ENCODE measurements around the gene PRRC2B. TPM values are rescaled to one million over a fixed set of nuclear protein-coding genes. Genes with fewer than 3 reads are reported as not detected.

PRRC2B gene
- total and polyA plus RNA-seq, 2 experiments from 2014 or later, result 45.0 to 193 TPM

- DNase-seq (ENCODE audit: low spot score) (no peak), ATAC-seq (no peak)
- Histone ChIP-seq H3K36me3 (ENCODE audit: insufficient read depth) (peaks cover 69% of the 10 kb centered on the region), H3K9me2 (ENCODE audit: insufficient read depth) (no peaks in the 10 kb centered on the region), H3K4me3 (no peak overlapping the region), H3K27ac (ENCODE audit: low read depth) (no peak overlapping the region), H2AFZ (no peak overlapping the region), H3K79me2 (replicated peaks; ENCODE audit: insufficient read depth) (peaks cover 5% of the 10 kb centered on the region), H3K4me2 (no peak overlapping the region), H4K20me1 (replicated peaks; ENCODE audit: insufficient read depth) (peaks cover 34% of the 10 kb centered on the region), H3K27me3 (ENCODE audit: insufficient read depth) (no peaks in the 10 kb centered on the region), H3K4me1 (ENCODE audit: insufficient read depth) (no peaks in the 10 kb centered on the region), H3F3A (replicated peaks; ENCODE audit: low read depth) (peaks cover 56% of the 10 kb centered on the region)
- peaks cover 98% of the 10 kb centered on the region for H3K36me3 Mint-ChIP-seq (ENCODE audit: low read depth)
- H3K9me3 Mint-ChIP-seq, result no peaks in the 10 kb centered on the region
- H3K4me1 Mint-ChIP-seq, result no peaks in the 10 kb centered on the region; the same call in 2 of the 3 replicates
- H3K4me3 Mint-ChIP-seq, result no peak overlapping the region
- peaks cover 41% of the 10 kb centered on the region for H3K27me3 Mint-ChIP-seq (ENCODE audit: insufficient read depth, low read depth, poor library complexity)
- no peak overlapping the region for H3K27ac Mint-ChIP-seq
- TF ChIP-seq ZNF114 (CRISPR knock-in tag; IDR thresholded peaks at IDR 0.05) (no peak), EZH2phosphoT487 (IDR thresholded peaks at IDR 0.05; ENCODE audit: unreplicated experiment) (no peak), JUNB (IDR thresholded peaks at IDR 0.05; ENCODE audit: unreplicated experiment) (no peak), CTCF (conservative IDR thresholded peaks at IDR 0.05; ENCODE audit: low read depth in 2 of 2) (no peak), CREB1 (CRISPR knock-in tag; IDR thresholded peaks at IDR 0.05; ENCODE audit: low read depth) (no peak), POLR2AphosphoS5 (IDR thresholded peaks at IDR 0.05; ENCODE audit: low read depth) (no peak), EZH2 (IDR thresholded peaks at IDR 0.05; ENCODE audit: low read depth, unreplicated experiment) (no peak), ZNF462 (CRISPR knock-in tag; IDR thresholded peaks at IDR 0.05) (no peak), NANOG (IDR thresholded peaks at IDR 0.05; ENCODE audit: borderline replicate concordance) (no peak), ZNF331 (CRISPR knock-in tag; IDR thresholded peaks at IDR 0.05; ENCODE audit: low read depth) (no peak), REST (IDR thresholded peaks at IDR 0.05; ENCODE audit: unreplicated experiment) (no peak), STAT1 (IDR thresholded peaks at IDR 0.05; ENCODE audit: unreplicated experiment) (no peak)
- TF ChIP-seq, protein P1, sequence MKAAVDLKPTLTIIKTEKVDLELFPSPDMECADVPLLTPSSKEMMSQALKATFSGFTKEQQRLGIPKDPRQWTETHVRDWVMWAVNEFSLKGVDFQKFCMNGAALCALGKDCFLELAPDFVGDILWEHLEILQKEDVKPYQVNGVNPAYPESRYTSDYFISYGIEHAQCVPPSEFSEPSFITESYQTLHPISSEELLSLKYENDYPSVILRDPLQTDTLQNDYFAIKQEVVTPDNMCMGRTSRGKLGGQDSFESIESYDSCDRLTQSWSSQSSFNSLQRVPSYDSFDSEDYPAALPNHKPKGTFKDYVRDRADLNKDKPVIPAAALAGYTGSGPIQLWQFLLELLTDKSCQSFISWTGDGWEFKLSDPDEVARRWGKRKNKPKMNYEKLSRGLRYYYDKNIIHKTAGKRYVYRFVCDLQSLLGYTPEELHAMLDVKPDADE (IDR thresholded peaks at IDR 0.05), result no peak
These were observed 98.2 kb downstream of the PRRC2B start for GRCh38 chr9:131492070-131492469.
